ENCODE measurements around the gene HYCC1. TPM values are rescaled to one million over a fixed set of nuclear protein-coding genes. Genes with fewer than 3 reads are reported as not detected.
A peak's percentile ranks its signal among the peaks of the same experiment; 100 is the strongest.

Gene HYCC1
- total and polyA plus RNA-seq, 2 experiments from 2014 or later, result 55.6 to 62.9 TPM

DNA sequence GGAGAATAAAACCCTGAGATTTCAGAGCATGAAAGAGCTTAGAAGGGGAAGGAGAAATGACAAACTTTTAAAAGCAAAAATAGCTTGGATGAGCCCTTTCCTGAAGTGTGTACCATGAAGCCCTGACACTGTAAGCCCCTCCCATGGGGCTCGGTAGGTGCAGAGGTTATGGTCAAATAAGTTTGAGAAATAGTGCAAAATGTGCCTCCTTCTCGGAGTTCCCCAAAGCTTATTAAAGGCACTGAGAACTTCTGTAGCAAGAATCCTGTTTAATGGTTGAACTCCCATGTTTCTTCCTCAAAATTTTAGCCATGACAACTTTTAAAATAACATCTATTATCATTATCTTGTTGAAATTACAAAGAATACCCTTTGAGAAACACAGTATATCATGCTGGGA lies 10.5 kb upstream of the HYCC1 start:
- in situ Hi-C loops (cut with MboI), result no loop called here

DNA sequence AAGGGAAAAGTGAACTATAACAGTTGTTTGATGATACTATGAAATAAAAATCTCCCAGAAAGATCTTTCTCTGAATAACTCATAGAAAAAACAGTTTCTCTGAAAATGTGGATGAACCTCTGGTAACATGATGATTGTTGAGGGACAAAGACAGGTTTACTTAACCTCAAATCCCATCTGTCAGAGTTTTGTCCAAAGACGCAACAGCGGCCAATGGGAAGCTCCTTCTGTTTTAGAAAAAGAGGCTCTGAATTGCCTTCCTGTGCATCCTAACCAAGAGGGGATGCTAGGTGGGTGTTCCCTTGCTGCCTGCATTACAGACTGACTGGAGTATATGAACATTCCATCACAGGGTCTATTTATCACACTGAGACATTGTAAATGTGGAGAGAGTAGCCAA lies 8.9 kb upstream of the HYCC1 start:
- no peaks in the 10 kb centered on the region for H4K20me1 ChIP-seq (ENCODE audit: insufficient read depth)
- H3K36me3 ChIP-seq (ENCODE audit: low read depth), result no peaks in the 10 kb centered on the region
- H3F3A ChIP-seq (ENCODE audit: insufficient read depth), result peaks cover 30% of the 10 kb centered on the region
- peak overlapping the region; percentile 58 for H3K4me2 ChIP-seq (ENCODE audit: unreplicated experiment)
- no peaks in the 10 kb centered on the region for H3K9me3 ChIP-seq (ENCODE audit: low read depth)
- peaks cover 28% of the 10 kb centered on the region for H3K4me1 ChIP-seq (ENCODE audit: insufficient read depth)
- peak overlapping the region; percentile 26 for H2AFZ ChIP-seq
- no peaks in the 10 kb centered on the region for H3K79me2 ChIP-seq (ENCODE audit: insufficient read depth)
- TF ChIP-seq EZH2 (IDR thresholded peaks at IDR 0.05; ENCODE audit: insufficient read depth, poor library complexity, severe bottlenecking) (no peak), EZH2phosphoT487 (IDR thresholded peaks at IDR 0.05; ENCODE audit: insufficient read depth, low read depth) (no peak)
- DNase-seq, result no peak
- H3K27me3 ChIP-seq (replicated peaks; ENCODE audit: insufficient read depth), result no peaks in the 10 kb centered on the region
- peak overlapping the region; percentile 44 for H3K4me3 ChIP-seq
- H3K27ac ChIP-seq, result peak overlapping the region; percentile 93
- H3K9ac ChIP-seq, result peak overlapping the region; percentile 40
- in situ Hi-C loops (cut with MboI), result no loop called here
- H3K9me2 ChIP-seq (ENCODE audit: insufficient read depth), result no peaks in the 10 kb centered on the region
- 96 to 98% methylated on average over 2 of the region's 2 CpGs for WGBS, 2 experiments (ENCODE audit: low coverage in 1 of 2, low lambda C conversion rate in 2 of 2, missing lambda C conversion rate in 2 of 2)

More for the DNA sequence above, 10.5 kb upstream of the HYCC1 start:
- H3K27me3 ChIP-seq (replicated peaks; ENCODE audit: insufficient read depth), result no peaks in the 10 kb centered on the region
- H3K4me2 ChIP-seq (ENCODE audit: unreplicated experiment), result no peak overlapping the region
- H3K9me3 ChIP-seq (ENCODE audit: low read depth), result no peaks in the 10 kb centered on the region
- no peak overlapping the region for H3K27ac ChIP-seq
- WGBS, 2 experiments (ENCODE audit: low coverage in 1 of 2, low lambda C conversion rate in 2 of 2, missing lambda C conversion rate in 2 of 2), result 97 to 100% methylated on average over 2 of the region's 2 CpGs
- no peak overlapping the region for H2AFZ ChIP-seq
- no peaks in the 10 kb centered on the region for H4K20me1 ChIP-seq (ENCODE audit: insufficient read depth)
- no peaks in the 10 kb centered on the region for H3K79me2 ChIP-seq (ENCODE audit: insufficient read depth)
- no peaks in the 10 kb centered on the region for H3K9me2 ChIP-seq (ENCODE audit: insufficient read depth)
- TF ChIP-seq EZH2phosphoT487 (IDR thresholded peaks at IDR 0.05; ENCODE audit: insufficient read depth, low read depth) (no peak), EZH2 (IDR thresholded peaks at IDR 0.05; ENCODE audit: insufficient read depth, poor library complexity, severe bottlenecking) (no peak)
- no peak overlapping the region for H3K9ac ChIP-seq
- no peak for DNase-seq
- peaks cover 30% of the 10 kb centered on the region for H3F3A ChIP-seq (ENCODE audit: insufficient read depth)
- H3K36me3 ChIP-seq (ENCODE audit: low read depth), result no peaks in the 10 kb centered on the region
- H3K4me3 ChIP-seq, result no peak overlapping the region
- peaks cover 28% of the 10 kb centered on the region for H3K4me1 ChIP-seq (ENCODE audit: insufficient read depth)

DNA sequence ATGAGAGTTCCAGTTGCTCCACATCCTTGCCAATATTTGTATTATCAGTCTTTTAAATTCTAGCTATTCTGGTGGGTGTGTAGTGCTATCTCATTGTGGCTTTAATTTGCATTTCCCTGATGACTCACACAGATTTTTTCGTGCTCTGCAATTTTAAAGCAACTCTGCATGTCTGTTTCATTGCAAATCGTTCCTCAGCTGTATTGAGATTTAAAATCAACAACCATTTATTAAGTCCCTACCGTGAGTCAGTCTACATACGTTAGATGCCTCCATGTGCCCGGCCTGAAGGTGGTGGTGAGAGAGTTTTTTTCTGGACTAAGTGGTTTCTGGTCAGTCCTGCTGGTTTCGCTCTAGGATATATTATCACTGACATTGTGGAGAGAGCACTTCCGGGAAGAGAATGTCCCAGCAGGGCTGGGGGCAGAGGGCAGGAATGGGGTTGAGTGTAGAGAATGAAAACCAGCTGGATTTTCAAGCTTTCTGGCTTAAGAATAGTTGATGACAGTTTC lies 8.4 kb upstream of the HYCC1 start:
- Histone ChIP-seq H3F3A (ENCODE audit: insufficient read depth) (peaks cover 30% of the 10 kb centered on the region), H4K20me1 (ENCODE audit: insufficient read depth) (no peaks in the 10 kb centered on the region), H3K9me3 (ENCODE audit: low read depth) (no peaks in the 10 kb centered on the region), H3K9ac (peak overlapping the region; percentile 40), H3K4me2 (ENCODE audit: unreplicated experiment) (peak overlapping the region; percentile 58), H2AFZ (peak overlapping the region; percentile 26), H3K4me1 (ENCODE audit: insufficient read depth) (peaks cover 28% of the 10 kb centered on the region), H3K36me3 (ENCODE audit: low read depth) (no peaks in the 10 kb centered on the region), H3K27ac (peak overlapping the region; percentile 93), H3K9me2 (ENCODE audit: insufficient read depth) (no peaks in the 10 kb centered on the region), H3K79me2 (ENCODE audit: insufficient read depth) (no peaks in the 10 kb centered on the region), H3K4me3 (peak overlapping the region; percentile 44), H3K27me3 (replicated peaks; ENCODE audit: insufficient read depth) (no peaks in the 10 kb centered on the region)
- in situ Hi-C loops (cut with MboI), result no loop called here
- no peak for TF ChIP-seq EZH2 (IDR thresholded peaks at IDR 0.05; ENCODE audit: insufficient read depth, poor library complexity, severe bottlenecking)
- TF ChIP-seq EZH2phosphoT487 (IDR thresholded peaks at IDR 0.05; ENCODE audit: insufficient read depth, low read depth), result no peak
- peak; percentile 84 for DNase-seq
- WGBS, 2 experiments (ENCODE audit: low coverage in 1 of 2, low lambda C conversion rate in 2 of 2, missing lambda C conversion rate in 2 of 2), result 6 to 9% methylated on average over 7 of the region's 7 CpGs

DNA sequence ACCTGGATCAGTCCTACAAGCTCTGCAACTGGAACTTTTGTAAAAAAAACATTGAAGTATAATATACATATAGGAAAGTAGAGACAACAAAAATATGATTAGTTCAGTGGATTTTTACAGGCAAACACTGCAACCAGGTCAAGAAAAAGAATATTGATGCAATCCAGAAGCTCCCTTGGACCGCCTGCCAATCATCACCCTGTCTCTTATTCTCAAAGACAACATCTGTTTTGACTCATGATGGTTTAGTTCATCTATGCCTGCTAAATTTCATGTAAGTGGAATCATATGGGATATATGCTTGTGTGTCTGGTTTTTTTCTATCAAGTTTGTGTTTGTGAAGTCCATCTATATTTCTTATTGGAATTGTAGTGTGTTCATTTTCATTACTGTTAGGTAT lies 7.7 kb upstream of the HYCC1 start:
- no peaks in the 10 kb centered on the region for H3K27me3 ChIP-seq (replicated peaks; ENCODE audit: insufficient read depth)
- H3K4me1 ChIP-seq (ENCODE audit: insufficient read depth), result peaks cover 28% of the 10 kb centered on the region
- in situ Hi-C loops (cut with MboI), result no loop called here
- peak overlapping the region; percentile 44; the same call in 1 of the 2 replicates for H3K4me3 ChIP-seq
- TF ChIP-seq EZH2 (IDR thresholded peaks at IDR 0.05; ENCODE audit: insufficient read depth, poor library complexity, severe bottlenecking) (no peak), EZH2phosphoT487 (IDR thresholded peaks at IDR 0.05; ENCODE audit: insufficient read depth, low read depth) (no peak)
- WGBS, 2 experiments (ENCODE audit: low coverage in 1 of 2, low lambda C conversion rate in 2 of 2, missing lambda C conversion rate in 2 of 2), result 10 to 11% methylated on average over 1 of the region's 1 CpG
- no peaks in the 10 kb centered on the region for H3K36me3 ChIP-seq (ENCODE audit: low read depth)
- H3K9ac ChIP-seq, result no peak overlapping the region
- peaks cover 30% of the 10 kb centered on the region for H3F3A ChIP-seq (ENCODE audit: insufficient read depth)
- H3K79me2 ChIP-seq (ENCODE audit: insufficient read depth), result no peaks in the 10 kb centered on the region
- peak overlapping the region; percentile 58 for H3K4me2 ChIP-seq (ENCODE audit: unreplicated experiment)
- peak overlapping the region; percentile 93 for H3K27ac ChIP-seq
- H3K9me3 ChIP-seq (ENCODE audit: low read depth), result no peaks in the 10 kb centered on the region
- H3K9me2 ChIP-seq (ENCODE audit: insufficient read depth), result no peaks in the 10 kb centered on the region
- no peak overlapping the region for H2AFZ ChIP-seq
- no peak for DNase-seq
- H4K20me1 ChIP-seq (ENCODE audit: insufficient read depth), result no peaks in the 10 kb centered on the region

All from GM23248 (cell line).